ENCODE measurements around the gene MRGPRD. TPM values are rescaled to one million over a fixed set of nuclear protein-coding genes. Genes with fewer than 3 reads are reported as not detected.

Gene MRGPRD
- total and polyA plus RNA-seq, 2 experiments from 2014 or later, result not detected

- H3K79me2 ChIP-seq (replicated peaks; ENCODE audit: insufficient read depth), result no peaks in the 10 kb centered on the region
- Mint-ChIP-seq H3K4me3 (no peak overlapping the region), H3K27ac (no peak overlapping the region), H3K27me3 (ENCODE audit: insufficient read depth, low read depth, poor library complexity) (no peaks in the 10 kb centered on the region), H3K9me3 (peaks cover 11% of the 10 kb centered on the region), H3K4me1 (peaks cover 7% of the 10 kb centered on the region), H3K36me3 (ENCODE audit: low read depth) (peaks cover 3% of the 10 kb centered on the region; the same call in 2 of the 3 replicates)
- TF ChIP-seq CTCF (conservative IDR thresholded peaks at IDR 0.05; ENCODE audit: low read depth in 2 of 2) (no peak), EZH2 (IDR thresholded peaks at IDR 0.05; ENCODE audit: low read depth, unreplicated experiment) (no peak)
- ATAC-seq, result no peak
- H3K36me3 ChIP-seq (ENCODE audit: insufficient read depth), result no peaks in the 10 kb centered on the region
- no peaks in the 10 kb centered on the region for H3K27me3 ChIP-seq (ENCODE audit: insufficient read depth)
- H3K4me1 ChIP-seq (ENCODE audit: insufficient read depth), result no peaks in the 10 kb centered on the region
- H4K20me1 ChIP-seq (replicated peaks; ENCODE audit: insufficient read depth), result no peaks in the 10 kb centered on the region
- H3K9me2 ChIP-seq (ENCODE audit: insufficient read depth), result 0 out of 2 replicates have a peak, but pooled peaks cover 3% of the 10 kb centered on the region
- no peak for DNase-seq (ENCODE audit: low spot score)
- H2AFZ ChIP-seq, result no peak overlapping the region
- no peak overlapping the region for H3K4me2 ChIP-seq
- H3K4me3 ChIP-seq, result no peak overlapping the region
- H3K27ac ChIP-seq (ENCODE audit: low read depth), result no peak overlapping the region
- no peaks in the 10 kb centered on the region for H3F3A ChIP-seq (replicated peaks; ENCODE audit: low read depth)
Observed at GRCh38 chr11:68977781-68978625, 2.8 kb downstream of the MRGPRD start.

- Histone ChIP-seq H3K4me3 (no peak overlapping the region), H2AFZ (no peak overlapping the region), H3K4me1 (ENCODE audit: insufficient read depth) (no peaks in the 10 kb centered on the region), H3K36me3 (ENCODE audit: insufficient read depth) (no peaks in the 10 kb centered on the region), H3K4me2 (no peak overlapping the region), H3K79me2 (replicated peaks; ENCODE audit: insufficient read depth) (no peaks in the 10 kb centered on the region), H4K20me1 (replicated peaks; ENCODE audit: insufficient read depth) (no peaks in the 10 kb centered on the region), H3K9me2 (ENCODE audit: insufficient read depth) (0 out of 2 replicates have a peak, but pooled peaks cover 3% of the 10 kb centered on the region), H3K27ac (ENCODE audit: low read depth) (no peak overlapping the region), H3F3A (replicated peaks; ENCODE audit: low read depth) (no peaks in the 10 kb centered on the region), H3K27me3 (ENCODE audit: insufficient read depth) (no peaks in the 10 kb centered on the region)
- no peak overlapping the region for H3K4me3 Mint-ChIP-seq
- peaks cover 6% of the 10 kb centered on the region for H3K9me3 Mint-ChIP-seq
- no peak overlapping the region for H3K27ac Mint-ChIP-seq
- peaks cover 3% of the 10 kb centered on the region; the same call in 2 of the 3 replicates for H3K36me3 Mint-ChIP-seq (ENCODE audit: low read depth)
- no peaks in the 10 kb centered on the region for H3K27me3 Mint-ChIP-seq (ENCODE audit: insufficient read depth, low read depth, poor library complexity)
- ATAC-seq (no peak), DNase-seq (ENCODE audit: low spot score) (no peak)
- peaks cover 7% of the 10 kb centered on the region for H3K4me1 Mint-ChIP-seq
- no peak for TF ChIP-seq ETS1 (IDR thresholded peaks at IDR 0.05)
- TF ChIP-seq EZH2 (IDR thresholded peaks at IDR 0.05; ENCODE audit: low read depth, unreplicated experiment), result no peak
- no peak for TF ChIP-seq JUNB (IDR thresholded peaks at IDR 0.05; ENCODE audit: unreplicated experiment)
- no peak for TF ChIP-seq ZNF114 (CRISPR knock-in tag; IDR thresholded peaks at IDR 0.05)
- TF ChIP-seq POLR2AphosphoS5 (IDR thresholded peaks at IDR 0.05; ENCODE audit: low read depth), result no peak
- TF ChIP-seq REST (IDR thresholded peaks at IDR 0.05; ENCODE audit: unreplicated experiment), result no peak
Observed at GRCh38 chr11:68976563-68976962, 4.2 kb downstream of the MRGPRD start.

All from GM23338 (cell line).